Uterus (tissue), 2 donors: Measurements from ENCODE around the gene GALR1.

Source experiments
- POLR2A ChIP-seq, 2 donors: fragments of 450-650 bp; IDR thresholded peaks; one replicate each; pipeline ENCODE4 v1.6.1; 2016; ENCODE audit warnings: antibody characterized with exemption in 2 of 2, mild to moderate bottlenecking in 1 of 2, moderate library complexity in 1 of 2
- TF ChIP-seq, protein P1 (sequence below), 4 experiments: fragments of 200-600 bp in 2 of 4; fragments of 450-650 bp in 2 of 4; sonication (generic) in 2 of 4; IDR thresholded peaks; one replicate each; pipeline ENCODE4 v1.5.1; 2016 to 2019; ENCODE audit warnings: antibody characterized with exemption in 4 of 4, mild to moderate bottlenecking in 2 of 4, moderate library complexity in 1 of 4

DNA sequence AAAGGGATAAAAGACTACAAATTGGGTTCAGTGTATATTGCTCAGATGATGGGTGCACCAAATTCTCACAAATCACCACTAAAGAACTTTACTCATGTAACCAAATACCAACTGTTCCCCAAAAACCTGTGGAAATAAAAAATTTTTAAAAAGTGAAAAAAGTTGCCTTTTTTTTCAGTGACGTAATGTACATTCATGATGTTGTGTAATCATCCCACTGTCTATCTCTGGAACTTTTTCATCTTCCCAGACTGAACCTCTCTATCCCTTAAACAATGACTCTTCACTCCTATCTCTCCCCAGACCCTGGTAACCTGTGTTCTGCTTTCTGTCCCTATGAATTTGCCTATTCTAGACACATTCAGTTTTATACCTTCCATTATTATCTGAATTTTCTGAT, 19.0 kb upstream of the GALR1 start:
- TF ChIP-seq, protein P1, sequence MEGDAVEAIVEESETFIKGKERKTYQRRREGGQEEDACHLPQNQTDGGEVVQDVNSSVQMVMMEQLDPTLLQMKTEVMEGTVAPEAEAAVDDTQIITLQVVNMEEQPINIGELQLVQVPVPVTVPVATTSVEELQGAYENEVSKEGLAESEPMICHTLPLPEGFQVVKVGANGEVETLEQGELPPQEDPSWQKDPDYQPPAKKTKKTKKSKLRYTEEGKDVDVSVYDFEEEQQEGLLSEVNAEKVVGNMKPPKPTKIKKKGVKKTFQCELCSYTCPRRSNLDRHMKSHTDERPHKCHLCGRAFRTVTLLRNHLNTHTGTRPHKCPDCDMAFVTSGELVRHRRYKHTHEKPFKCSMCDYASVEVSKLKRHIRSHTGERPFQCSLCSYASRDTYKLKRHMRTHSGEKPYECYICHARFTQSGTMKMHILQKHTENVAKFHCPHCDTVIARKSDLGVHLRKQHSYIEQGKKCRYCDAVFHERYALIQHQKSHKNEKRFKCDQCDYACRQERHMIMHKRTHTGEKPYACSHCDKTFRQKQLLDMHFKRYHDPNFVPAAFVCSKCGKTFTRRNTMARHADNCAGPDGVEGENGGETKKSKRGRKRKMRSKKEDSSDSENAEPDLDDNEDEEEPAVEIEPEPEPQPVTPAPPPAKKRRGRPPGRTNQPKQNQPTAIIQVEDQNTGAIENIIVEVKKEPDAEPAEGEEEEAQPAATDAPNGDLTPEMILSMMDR (IDR thresholded peaks at IDR 0.05) = no peak
- TF ChIP-seq POLR2A (IDR thresholded peaks at IDR 0.05) = no peak
